ENCODE measurements around the gene SMDT1. TPM values are rescaled to one million over a fixed set of nuclear protein-coding genes. Genes with fewer than 3 reads are reported as not detected.
"Not testable (repeated sequence)": the region's sequence is repeated elsewhere in the genome, so short reads cannot be mapped to it uniquely, and the experiment has no call there.

Gene SMDT1
- total and polyA plus RNA-seq, 12 donors = 111 to 197 (median 135) TPM

DNA sequence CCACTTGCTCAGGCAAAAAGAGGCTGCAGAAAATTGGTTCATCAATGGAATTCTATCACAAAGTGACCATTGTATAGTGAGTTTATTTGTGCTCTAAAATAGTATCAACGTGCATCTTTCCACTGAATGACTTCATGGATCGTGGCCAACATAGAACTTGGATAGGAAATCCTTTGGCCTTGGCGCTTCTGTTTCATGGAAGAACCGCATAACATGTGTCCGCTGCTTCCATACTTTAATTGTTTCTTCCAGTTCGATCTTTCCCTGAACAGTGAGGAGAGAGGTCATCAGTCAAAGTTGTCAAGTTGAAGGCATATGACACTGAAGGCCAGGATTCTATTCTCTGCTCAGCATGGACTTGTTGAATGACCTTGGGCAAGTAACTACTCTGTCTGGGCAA is 6.6 kb downstream of the SMDT1 start:
- TF ChIP-seq, protein P1, sequence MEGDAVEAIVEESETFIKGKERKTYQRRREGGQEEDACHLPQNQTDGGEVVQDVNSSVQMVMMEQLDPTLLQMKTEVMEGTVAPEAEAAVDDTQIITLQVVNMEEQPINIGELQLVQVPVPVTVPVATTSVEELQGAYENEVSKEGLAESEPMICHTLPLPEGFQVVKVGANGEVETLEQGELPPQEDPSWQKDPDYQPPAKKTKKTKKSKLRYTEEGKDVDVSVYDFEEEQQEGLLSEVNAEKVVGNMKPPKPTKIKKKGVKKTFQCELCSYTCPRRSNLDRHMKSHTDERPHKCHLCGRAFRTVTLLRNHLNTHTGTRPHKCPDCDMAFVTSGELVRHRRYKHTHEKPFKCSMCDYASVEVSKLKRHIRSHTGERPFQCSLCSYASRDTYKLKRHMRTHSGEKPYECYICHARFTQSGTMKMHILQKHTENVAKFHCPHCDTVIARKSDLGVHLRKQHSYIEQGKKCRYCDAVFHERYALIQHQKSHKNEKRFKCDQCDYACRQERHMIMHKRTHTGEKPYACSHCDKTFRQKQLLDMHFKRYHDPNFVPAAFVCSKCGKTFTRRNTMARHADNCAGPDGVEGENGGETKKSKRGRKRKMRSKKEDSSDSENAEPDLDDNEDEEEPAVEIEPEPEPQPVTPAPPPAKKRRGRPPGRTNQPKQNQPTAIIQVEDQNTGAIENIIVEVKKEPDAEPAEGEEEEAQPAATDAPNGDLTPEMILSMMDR (IDR thresholded peaks at IDR 0.05) = no peak
- Histone ChIP-seq H3K27me3 (no peaks in the 10 kb centered on the region), H3K27ac (peak overlapping the region in 6 of 10 donors; percentile 14 to 46 (median 22)), H3K4me3 (no peak overlapping the region), H3K4me1 (peaks cover 3 to 74% (median 44%) of the 10 kb centered on the region in 9 donors), H3K36me3 (peaks cover 0 to 67% (median 23%) of the 10 kb centered on the region in 9 donors), H3K9me3 (peaks cover 0 to 4% (median 0%) of the 10 kb centered on the region in 11 donors)
- DNase-seq (no peak), ATAC-seq (no peak)
- intact Hi-C loops (cut with DNase I) = no loop called here
- 47 to 49% methylated on average over 6 of the region's 6 CpGs for WGBS, 2 donors

DNA sequence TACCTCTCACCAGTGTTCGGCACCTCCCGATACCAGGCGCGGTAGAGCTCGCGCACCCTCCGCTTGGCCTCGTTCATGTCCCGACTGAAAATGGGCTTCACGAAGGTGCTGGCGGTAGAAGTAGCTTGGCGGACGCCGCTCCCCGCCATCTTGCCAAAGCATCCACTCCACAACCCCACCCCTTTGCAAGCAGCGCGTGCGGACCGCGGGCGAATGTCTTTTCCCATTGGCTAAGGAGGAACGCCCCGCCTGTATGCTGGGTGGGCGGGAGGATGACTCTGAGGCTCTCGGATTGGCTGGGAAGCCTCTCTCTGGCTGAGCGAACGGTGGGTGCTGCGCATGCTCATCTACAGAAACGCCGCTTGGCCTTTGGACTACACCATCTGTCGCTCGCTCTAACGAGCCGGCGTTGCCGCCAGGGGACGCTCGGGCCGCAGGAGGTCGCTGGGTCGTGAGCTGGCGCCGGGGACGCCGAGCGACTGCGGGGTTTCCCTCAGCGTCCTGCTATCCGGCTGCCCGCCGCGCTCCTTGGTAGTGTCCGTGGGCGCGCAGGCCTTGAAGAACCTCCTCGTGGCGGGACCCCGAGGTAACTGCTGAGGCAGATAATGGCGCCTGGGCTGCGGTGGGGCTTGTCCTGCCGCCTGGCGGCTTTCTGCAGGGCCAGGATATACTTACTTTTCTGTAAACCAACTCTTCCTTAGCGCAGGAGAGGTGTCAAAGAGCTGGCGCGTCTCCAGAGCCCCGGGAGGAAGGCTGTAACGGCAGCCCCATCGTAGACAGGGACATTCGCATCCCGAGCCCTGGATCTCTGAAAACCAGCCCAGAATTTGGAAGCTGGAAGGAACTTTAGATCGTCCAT is 11.3 kb downstream of the SMDT1 start, which contains the start of gene NDUFA6:
Gene NDUFA6, minus strand, starts transcription at position 177 of the 859 bp plus-strand sequence. Its CDS starts 28 bp downstream, at position 149.
- intact Hi-C loops (cut with DNase I) = loop anchor here in 9 of 10 donors (1.0 to 10.0 kb wide), 8 partner anchors 11 to 348 kb away; partner anchors contain the start of genes NFAM1 (in 2 of the 9) and SMDT1 (in 2 of the 9)
- 0% methylated on average over 71 of the region's 71 CpGs for WGBS, 2 donors
- Histone ChIP-seq H3K27me3 (no peaks in the 10 kb centered on the region), H3K27ac (peak within 1 kb of the TSS; percentile 95 to 100 (median 98)), H3K4me1 (peaks cover 8 to 46% (median 40%) of the 10 kb centered on the region in 9 donors), H3K9me3 (peaks cover 0 to 4% (median 0%) of the 10 kb centered on the region in 11 donors), H3K36me3 (peaks cover 0 to 24% (median 15%) of the 10 kb centered on the region in 9 donors), H3K4me3 (peak within 1 kb of the TSS; percentile 68 to 100 (median 89))
- ATAC-seq (peak; percentile 97 to 99 (median 98)), DNase-seq (peak; percentile 98 to 99)
- TF ChIP-seq, protein P1 (IDR thresholded peaks at IDR 0.05) = peak; percentile 81 to 99 (median 95)

DNA sequence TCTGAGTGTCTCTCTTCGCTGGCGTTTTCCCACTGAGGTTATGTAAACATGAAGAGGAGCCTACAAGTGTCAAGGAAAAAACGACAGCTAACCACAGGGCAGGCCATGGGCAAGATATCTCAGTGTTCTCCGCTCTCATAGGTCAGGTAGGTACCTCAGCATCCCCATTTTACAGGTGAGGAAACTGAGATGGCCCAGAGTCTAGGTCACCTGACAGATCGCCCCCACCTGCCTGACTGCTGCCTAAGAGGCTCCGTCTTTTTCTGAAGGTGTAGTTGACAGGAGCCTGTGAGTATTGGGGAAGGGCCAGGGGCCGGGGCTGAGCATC is 11.9 kb downstream of the SMDT1 start:
- 36% methylated on average over 7 of the region's 7 CpGs for WGBS, 2 donors
- TF ChIP-seq, protein P1 (IDR thresholded peaks at IDR 0.05) = no peak
- Histone ChIP-seq H3K4me1 (peaks cover 5 to 40% (median 34%) of the 10 kb centered on the region in 9 donors), H3K9me3 (peaks cover 0 to 5% (median 0%) of the 10 kb centered on the region in 11 donors), H3K4me3 (peak overlapping the region; percentile 33 to 100 (median 89)), H3K27ac (peak overlapping the region; percentile 69 to 100 (median 98)), H3K27me3 (no peaks in the 10 kb centered on the region), H3K36me3 (peaks cover 0 to 19% (median 9%) of the 10 kb centered on the region in 9 donors)
- intact Hi-C loops (cut with DNase I) = loop anchor here in 9 of 10 donors (2.0 to 10.0 kb wide), 5 partner anchors 341 to 347 kb away; partner anchors contain the start of gene NFAM1 (in 2 of the 9)
- ATAC-seq = peak in 1 of 8 donors; percentile 2
- no peak for DNase-seq

DNA sequence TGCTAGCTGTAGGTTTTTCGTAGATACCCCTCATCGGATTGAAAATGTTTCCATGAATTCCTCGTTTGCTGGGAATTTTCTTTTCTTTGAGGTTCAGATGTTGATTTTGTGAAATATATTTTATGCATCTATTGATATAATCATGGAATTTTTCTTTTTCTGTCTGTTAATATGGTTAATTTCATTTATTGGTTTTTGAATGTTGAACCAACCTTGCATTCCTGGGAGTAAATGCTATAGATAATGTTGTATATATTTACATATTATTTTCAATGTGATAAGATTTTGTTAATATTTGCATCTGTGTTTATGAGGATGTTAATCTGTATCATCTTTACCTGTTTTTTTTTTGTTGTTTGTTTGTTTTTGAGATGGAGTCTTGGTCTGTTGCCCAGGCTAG is 21.7 kb downstream of the SMDT1 start:
- TF ChIP-seq, protein P1 (IDR thresholded peaks at IDR 0.05) = no peak
- H3K36me3 ChIP-seq = peaks cover 0 to 32% (median 0%) of the 10 kb centered on the region in 9 donors
- peaks cover 0 to 92% (median 42%) of the 10 kb centered on the region in 11 donors for H3K9me3 ChIP-seq
- ATAC-seq = no peak
- H3K27ac ChIP-seq = no peak overlapping the region
- H3K27me3 ChIP-seq = no peaks in the 10 kb centered on the region
- no peak for DNase-seq
- intact Hi-C loops (cut with DNase I) = no loop called here
- no peaks in the 10 kb centered on the region for H3K4me1 ChIP-seq
- WGBS, 2 donors = 96 to 97% methylated on average over 3 of the region's 3 CpGs
- H3K4me3 ChIP-seq = no peak overlapping the region

DNA sequence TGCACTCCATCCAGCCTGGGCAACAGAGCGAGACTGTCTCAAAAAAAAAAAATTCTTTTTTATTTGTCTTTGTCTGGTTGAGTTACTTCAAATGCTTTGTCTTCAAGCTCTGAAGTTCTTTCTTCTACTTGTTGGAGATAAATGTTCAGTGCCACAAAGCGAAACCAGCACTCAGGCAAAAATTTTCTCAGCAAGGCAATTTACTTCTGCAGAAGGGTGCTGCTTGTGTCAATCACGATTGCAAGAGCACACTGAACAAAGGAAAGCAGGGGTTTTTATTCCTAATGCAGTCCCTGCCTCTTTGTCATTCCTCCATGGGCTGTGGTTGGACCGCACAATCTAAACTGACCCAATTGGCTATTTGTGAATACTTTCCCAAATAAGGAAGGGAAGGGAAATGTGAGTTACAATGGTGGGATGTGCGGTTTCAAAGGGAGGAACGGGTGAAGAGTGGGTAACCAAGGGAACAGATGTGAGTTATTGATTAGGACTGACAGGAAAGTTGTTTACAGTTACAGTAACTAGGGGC is 24.9 kb downstream of the SMDT1 start:
- Histone ChIP-seq H3K36me3 (peaks cover 0 to 21% (median 0%) of the 10 kb centered on the region in 9 donors), H3K9me3 (peaks cover 0 to 64% (median 39%) of the 10 kb centered on the region in 11 donors)
- H3K27me3 ChIP-seq; DNase-seq; H3K4me3 ChIP-seq; intact Hi-C loops (cut with DNase I); H3K27ac ChIP-seq; H3K4me1 ChIP-seq; ATAC-seq: not testable (repeated sequence)
- 95 to 97% methylated on average over 6 of the region's 6 CpGs for WGBS, 2 donors

Measured in heart right ventricle (tissue), 16 donors.